Measurements from ENCODE around the gene TMEM182. TPM values are rescaled to one million over a fixed set of nuclear protein-coding genes. Genes with fewer than 3 reads are reported as not detected.
A peak's percentile ranks its signal among the peaks of the same experiment; 100 is the strongest.

Gene TMEM182
- total RNA-seq, 2 experiments from 2014 or later = 3.1 to 4.4 TPM

DNA sequence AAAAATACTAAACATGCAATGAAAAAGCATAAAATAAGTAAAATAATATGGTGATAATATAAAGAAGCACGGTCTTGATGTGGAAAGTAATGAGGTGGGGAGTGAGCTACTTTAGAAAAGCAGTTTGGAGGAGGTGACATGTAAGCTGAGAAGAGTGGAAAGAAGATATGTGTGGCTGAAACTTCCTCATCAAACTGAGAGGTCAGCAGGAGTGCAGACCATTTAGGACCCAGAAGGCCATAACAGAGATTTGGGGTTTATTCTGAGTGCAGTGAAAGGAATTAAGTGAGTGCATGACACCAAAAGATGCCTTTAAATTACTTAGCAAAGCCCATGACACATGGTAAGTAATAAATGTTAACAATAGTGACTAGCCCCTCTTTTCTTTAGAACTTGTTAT lies 24.4 kb upstream of the TMEM182 start:
- no peaks in the 10 kb centered on the region for H3K9me3 Mint-ChIP-seq (ENCODE audit: insufficient read depth)
- peak overlapping the region; percentile 66 for H3K27ac Mint-ChIP-seq
- DNase-seq (no peak), ATAC-seq (no peak)
- CTCF ChIA-PET = interaction anchor here (1.6 to 5.7 kb wide), 3 partner anchors 15 to 265 kb away, joined by 3 to 56 read pairs (median 9); no protein-coding TSS in a partner anchor
- H3K36me3 Mint-ChIP-seq (ENCODE audit: low read depth) = no peaks in the 10 kb centered on the region
- H3K27me3 Mint-ChIP-seq (ENCODE audit: low read depth) = no peaks in the 10 kb centered on the region
- peaks cover 30% of the 10 kb centered on the region for H3K4me1 Mint-ChIP-seq (ENCODE audit: low read depth)
- POLR2A ChIA-PET = interaction anchor here (0.6 to 1.6 kb wide), 3 partner anchors 9 to 592 kb away, joined by 3 to 5 read pairs (median 3); no protein-coding TSS in a partner anchor
- peak overlapping the region; percentile 92 for H3K4me3 Mint-ChIP-seq

DNA sequence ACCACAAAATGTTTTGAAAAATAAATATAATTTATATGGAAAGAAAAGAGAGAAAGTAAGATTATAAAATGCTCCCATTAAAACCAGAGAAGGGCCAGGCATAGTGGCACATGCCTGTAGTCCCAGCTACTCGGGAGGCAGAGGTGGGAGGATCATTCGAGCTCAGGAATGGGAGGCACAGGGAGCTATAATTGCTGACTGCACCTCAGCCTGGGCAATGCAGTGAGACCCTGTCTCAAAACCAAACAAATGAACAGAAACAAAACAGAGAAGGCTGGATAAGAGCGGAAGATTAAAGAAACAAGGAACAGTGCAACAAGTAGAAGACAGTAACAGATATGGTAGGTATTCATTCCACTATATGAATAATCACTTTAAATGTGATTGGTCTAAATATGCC lies 18.6 kb upstream of the TMEM182 start:
- DNase-seq = no peak
- ChIA-PET CTCF (interaction anchor here (4.6 kb wide), 1 partner anchor 10 kb away, joined by 28 read pairs; no protein-coding TSS in a partner anchor), POLR2A (no interaction called here)
- no peak overlapping the region for H3K27ac Mint-ChIP-seq
- no peaks in the 10 kb centered on the region for H3K4me1 Mint-ChIP-seq (ENCODE audit: low read depth)
- H3K9me3 Mint-ChIP-seq (ENCODE audit: insufficient read depth) = no peaks in the 10 kb centered on the region
- H3K4me3 Mint-ChIP-seq = no peak overlapping the region
- H3K27me3 Mint-ChIP-seq (ENCODE audit: low read depth) = no peaks in the 10 kb centered on the region
- no peaks in the 10 kb centered on the region for H3K36me3 Mint-ChIP-seq (ENCODE audit: low read depth)
- no peak for ATAC-seq

DNA sequence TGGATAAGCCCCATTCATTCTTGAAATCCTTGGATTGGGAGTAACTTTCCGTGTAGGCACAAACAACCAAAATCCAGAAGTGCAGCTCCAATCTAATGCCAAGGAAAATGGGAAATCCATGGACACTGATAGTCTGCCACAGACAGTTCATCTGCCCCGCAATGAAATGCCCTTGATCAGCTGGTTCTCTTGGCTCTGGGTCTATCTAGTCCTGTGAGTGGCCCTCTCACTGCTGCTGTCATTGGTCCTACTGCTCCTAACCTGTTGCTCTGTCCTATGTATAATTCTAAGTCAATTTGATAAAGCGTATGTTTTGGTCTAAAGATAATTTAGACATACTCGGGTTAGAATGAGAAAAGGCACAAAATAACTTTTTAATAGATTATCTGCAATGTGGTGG lies 13.7 kb upstream of the TMEM182 start:
- ATAC-seq (no peak), DNase-seq (no peak)
- Mint-ChIP-seq H3K36me3 (ENCODE audit: low read depth) (no peaks in the 10 kb centered on the region), H3K9me3 (ENCODE audit: insufficient read depth) (no peaks in the 10 kb centered on the region), H3K27me3 (ENCODE audit: low read depth) (no peaks in the 10 kb centered on the region), H3K4me1 (ENCODE audit: low read depth) (no peaks in the 10 kb centered on the region), H3K4me3 (no peak overlapping the region), H3K27ac (no peak overlapping the region)
- POLR2A ChIA-PET = no interaction called here
- CTCF ChIA-PET = interaction anchor here (1.5 kb wide), 1 partner anchor 58 kb away, joined by 4 read pairs; no protein-coding TSS in a partner anchor

DNA sequence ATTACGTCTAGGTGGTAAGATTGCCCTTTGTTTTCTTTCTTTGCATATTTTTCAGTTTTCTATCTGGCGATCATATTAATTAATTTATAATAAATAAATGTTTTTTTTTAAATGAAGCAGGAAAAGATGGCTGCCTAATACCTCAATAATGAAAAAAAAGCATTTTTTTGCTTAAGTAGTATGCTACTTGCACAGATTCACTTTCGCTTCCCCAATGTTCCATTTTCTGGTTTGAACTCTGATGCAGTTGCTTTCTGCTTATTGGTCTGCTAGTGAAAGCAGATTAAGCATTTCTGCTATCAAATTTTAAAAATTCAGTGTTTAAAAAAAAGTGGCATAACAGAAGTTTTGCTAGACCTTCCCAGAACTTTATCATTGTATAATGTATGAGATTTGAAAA lies 11.9 kb upstream of the TMEM182 start:
- POLR2A ChIA-PET = no interaction called here
- no peak for DNase-seq
- no peak for ATAC-seq
- Mint-ChIP-seq H3K4me1 (ENCODE audit: low read depth) (no peaks in the 10 kb centered on the region), H3K4me3 (no peak overlapping the region), H3K36me3 (ENCODE audit: low read depth) (no peaks in the 10 kb centered on the region), H3K9me3 (ENCODE audit: insufficient read depth) (no peaks in the 10 kb centered on the region), H3K27me3 (ENCODE audit: low read depth) (no peaks in the 10 kb centered on the region), H3K27ac (no peak overlapping the region)
- CTCF ChIA-PET = interaction anchor here (1.8 kb wide), 1 partner anchor 10 kb away, joined by 5 read pairs; no protein-coding TSS in a partner anchor

DNA sequence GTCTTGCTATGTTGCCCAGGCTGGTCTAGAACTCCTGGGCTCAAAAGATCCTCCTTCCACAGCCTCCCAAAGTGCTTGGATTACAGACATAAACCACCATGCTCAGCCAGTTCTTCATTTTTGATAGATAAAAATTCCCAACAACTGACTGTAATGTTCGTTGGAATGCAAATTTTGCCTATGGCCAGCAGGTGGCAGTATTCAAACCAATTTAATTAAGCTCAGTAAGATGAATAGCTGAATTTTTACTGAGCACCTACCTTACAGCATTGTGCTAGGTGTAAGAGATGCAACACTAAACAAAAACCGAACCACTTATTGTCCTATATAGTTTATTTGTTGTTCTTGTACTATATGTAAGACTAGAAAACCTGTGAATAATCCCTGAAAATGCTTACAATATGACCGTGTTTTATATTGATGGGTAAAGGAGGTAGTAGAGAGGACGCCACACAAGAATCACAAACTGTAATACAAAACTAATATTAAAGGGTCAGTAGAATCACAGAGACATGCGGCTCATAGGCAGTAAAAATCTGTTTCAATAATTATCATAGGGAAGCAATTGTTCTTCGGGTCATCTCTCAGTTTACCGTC lies 8.2 kb upstream of the TMEM182 start:
- no peaks in the 10 kb centered on the region for H3K36me3 Mint-ChIP-seq (ENCODE audit: low read depth)
- no peaks in the 10 kb centered on the region for H3K9me3 Mint-ChIP-seq (ENCODE audit: insufficient read depth)
- ATAC-seq (peak; percentile 63), DNase-seq (peak; percentile 51)
- no peaks in the 10 kb centered on the region for H3K4me1 Mint-ChIP-seq (ENCODE audit: low read depth)
- H3K4me3 Mint-ChIP-seq = no peak overlapping the region
- no peak overlapping the region for H3K27ac Mint-ChIP-seq
- POLR2A ChIA-PET = interaction anchor here (0.7 kb wide), 1 partner anchor 33 kb away, joined by 3 read pairs; no protein-coding TSS in a partner anchor
- CTCF ChIA-PET = interaction anchor here (0.7 to 5.9 kb wide), 28 partner anchors 10 to 236 kb away, joined by 3 to 136 read pairs (median 6); partner anchors contain the start of gene TMEM182
- no peaks in the 10 kb centered on the region for H3K27me3 Mint-ChIP-seq (ENCODE audit: low read depth)

DNA sequence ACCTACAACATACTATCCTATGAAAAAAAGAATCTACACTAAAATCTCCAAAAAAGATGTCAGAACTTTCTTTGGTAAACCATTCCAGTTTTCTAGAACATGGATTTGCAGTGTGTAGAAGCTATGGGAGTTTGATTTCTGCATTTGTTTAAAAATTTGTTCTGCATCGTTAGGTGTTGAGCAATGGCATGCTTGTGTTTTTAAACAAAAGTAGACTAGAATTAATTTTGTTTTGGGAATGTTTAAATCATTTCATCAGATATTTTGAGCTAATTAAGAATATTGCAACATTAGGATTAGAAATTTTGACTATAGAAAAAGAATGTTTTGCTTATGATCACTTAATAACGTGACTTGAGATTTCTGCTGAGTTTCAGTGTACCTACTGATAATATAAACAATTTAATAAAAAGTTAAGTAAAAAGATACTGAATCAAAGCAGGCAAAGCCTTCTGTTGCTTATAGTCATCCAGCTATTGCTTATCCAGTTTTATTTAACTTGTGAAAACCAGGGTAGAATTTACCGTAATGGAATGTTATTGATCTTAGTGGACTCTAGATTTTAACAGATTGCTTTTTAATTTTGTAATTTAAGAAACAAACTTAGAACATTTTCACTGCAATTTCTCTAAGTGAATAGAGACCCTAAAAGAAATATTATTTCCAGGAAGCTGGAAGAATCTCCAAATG lies 7.2 kb upstream of the TMEM182 start:
- ATAC-seq (no peak), DNase-seq (no peak)
- peaks cover 3% of the 10 kb centered on the region for H3K4me1 Mint-ChIP-seq (ENCODE audit: low read depth)
- H3K4me3 Mint-ChIP-seq = no peak overlapping the region
- no peaks in the 10 kb centered on the region for H3K36me3 Mint-ChIP-seq (ENCODE audit: low read depth)
- CTCF ChIA-PET = interaction anchor here (1.3 to 5.9 kb wide), 7 partner anchors 9 to 85 kb away, joined by 3 to 136 read pairs (median 8); partner anchors contain the start of gene TMEM182
- no peaks in the 10 kb centered on the region for H3K9me3 Mint-ChIP-seq (ENCODE audit: insufficient read depth)
- H3K27me3 Mint-ChIP-seq (ENCODE audit: low read depth) = no peaks in the 10 kb centered on the region
- POLR2A ChIA-PET = no interaction called here
- no peak overlapping the region for H3K27ac Mint-ChIP-seq

DNA sequence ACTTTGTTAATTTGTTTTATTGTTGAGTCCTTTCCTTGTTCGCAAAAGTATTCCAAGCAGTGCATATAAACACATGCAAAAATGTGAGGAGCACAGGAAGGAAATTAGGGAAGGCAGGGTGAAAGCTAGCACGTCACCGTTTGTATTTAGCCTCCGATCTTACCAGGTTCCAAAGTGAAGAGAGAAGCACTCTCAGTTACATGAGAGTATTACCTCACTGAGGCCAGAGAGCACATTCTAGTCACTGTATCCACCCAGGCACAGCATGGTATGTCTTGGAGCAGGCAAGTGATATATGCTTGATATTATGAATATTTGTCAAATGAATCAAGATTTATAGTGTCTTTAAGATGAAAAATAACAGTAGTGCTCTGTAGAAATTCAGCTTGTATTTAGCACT lies 6.5 kb upstream of the TMEM182 start:
- ChIA-PET CTCF (interaction anchor here (1.1 to 5.9 kb wide), 5 partner anchors 8 to 49 kb away, joined by 4 to 136 read pairs (median 9); partner anchors contain the start of gene TMEM182), POLR2A (no interaction called here)
- Mint-ChIP-seq H3K4me1 (ENCODE audit: low read depth) (peaks cover 3% of the 10 kb centered on the region), H3K9me3 (ENCODE audit: insufficient read depth) (no peaks in the 10 kb centered on the region), H3K36me3 (ENCODE audit: low read depth) (no peaks in the 10 kb centered on the region), H3K27ac (no peak overlapping the region), H3K4me3 (no peak overlapping the region), H3K27me3 (ENCODE audit: low read depth) (no peaks in the 10 kb centered on the region)
- no peak for ATAC-seq
- DNase-seq = no peak

DNA sequence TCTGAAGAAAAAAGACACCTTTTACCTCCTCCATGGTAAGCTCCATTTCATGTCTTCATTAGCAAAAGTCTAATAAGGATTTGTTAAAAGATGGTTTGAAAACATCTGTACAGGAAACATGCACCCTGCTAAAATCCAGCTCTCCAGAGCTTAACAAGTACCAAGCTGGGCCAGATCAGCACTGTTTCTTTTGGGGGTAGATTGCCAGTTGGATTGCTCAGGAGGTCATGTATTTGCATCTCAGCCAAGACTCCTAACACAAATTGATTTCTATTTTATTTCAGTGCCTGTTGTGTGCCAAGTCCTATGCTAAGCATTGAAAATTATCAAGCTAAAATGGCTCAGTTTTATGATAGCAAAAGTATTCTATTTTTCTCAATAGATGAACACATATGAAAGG lies 3.4 kb upstream of the TMEM182 start:
- no peaks in the 10 kb centered on the region for H3K36me3 Mint-ChIP-seq (ENCODE audit: low read depth)
- CTCF ChIA-PET = interaction anchor here (1.0 to 1.1 kb wide), 2 partner anchors 47 to 81 kb away, joined by 3 read pairs; no protein-coding TSS in a partner anchor
- no peaks in the 10 kb centered on the region for H3K27me3 Mint-ChIP-seq (ENCODE audit: low read depth)
- ATAC-seq = no peak
- no peak for DNase-seq
- H3K4me3 Mint-ChIP-seq = no peak overlapping the region
- POLR2A ChIA-PET = no interaction called here
- no peaks in the 10 kb centered on the region for H3K9me3 Mint-ChIP-seq (ENCODE audit: insufficient read depth)
- no peak overlapping the region for H3K27ac Mint-ChIP-seq
- peaks cover 3% of the 10 kb centered on the region for H3K4me1 Mint-ChIP-seq (ENCODE audit: low read depth)

DNA sequence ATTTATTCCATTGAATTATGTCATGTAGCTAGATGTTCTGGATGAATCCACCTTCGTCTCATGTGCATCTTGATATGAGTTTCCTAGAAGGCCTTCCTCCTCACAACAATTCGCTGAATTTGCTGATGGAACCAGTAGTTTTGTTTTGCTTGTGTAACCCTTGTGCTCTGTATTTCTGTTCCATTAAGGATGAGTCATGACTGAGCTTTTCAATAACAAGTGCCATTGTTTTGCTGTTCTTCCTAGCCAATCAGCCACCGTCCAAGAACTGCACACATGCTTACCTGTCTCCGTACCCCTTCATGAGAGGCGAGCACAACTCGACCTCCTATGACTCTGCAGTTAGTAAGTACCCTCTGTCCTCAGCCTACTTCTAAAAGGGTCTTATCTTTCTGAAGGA lies 2.3 kb downstream of the TMEM182 start:
- Mint-ChIP-seq H3K36me3 (ENCODE audit: low read depth) (no peaks in the 10 kb centered on the region), H3K4me1 (ENCODE audit: low read depth) (peaks cover 2% of the 10 kb centered on the region), H3K27ac (no peak overlapping the region), H3K4me3 (no peak overlapping the region), H3K27me3 (ENCODE audit: low read depth) (no peaks in the 10 kb centered on the region), H3K9me3 (ENCODE audit: insufficient read depth) (no peaks in the 10 kb centered on the region)
- no peak for ATAC-seq
- ChIA-PET CTCF (interaction anchor here (5.4 kb wide), 1 partner anchor 10 kb away, joined by 50 read pairs; no protein-coding TSS in a partner anchor), POLR2A (no interaction called here)
- DNase-seq = no peak

DNA sequence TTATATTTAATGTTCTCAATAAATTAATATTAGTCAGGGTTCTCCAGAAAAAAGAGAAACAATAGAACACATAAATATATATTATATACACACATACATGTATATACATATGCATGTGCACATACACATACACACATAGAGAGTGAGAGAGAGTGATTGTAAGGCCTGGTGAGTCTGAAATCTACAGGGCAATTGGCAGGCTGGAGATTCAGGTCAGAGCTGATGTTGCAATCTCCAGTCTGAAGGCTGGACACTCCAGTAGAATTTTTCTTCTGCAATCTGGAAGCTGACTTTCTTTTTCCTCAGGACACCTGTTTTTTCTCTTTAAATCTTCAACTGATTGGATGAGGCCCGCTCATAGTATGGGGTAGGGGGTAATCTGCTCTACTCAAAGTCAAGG lies 3.2 kb downstream of the TMEM182 start:
- ChIA-PET CTCF (interaction anchor here (1.9 to 5.4 kb wide), 2 partner anchors 11 to 23 kb away, joined by 4 to 50 read pairs; no protein-coding TSS in a partner anchor), POLR2A (no interaction called here)
- H3K27me3 Mint-ChIP-seq (ENCODE audit: low read depth) = no peaks in the 10 kb centered on the region
- DNase-seq = no peak
- H3K4me1 Mint-ChIP-seq (ENCODE audit: low read depth) = no peaks in the 10 kb centered on the region
- H3K27ac Mint-ChIP-seq = no peak overlapping the region
- no peak overlapping the region for H3K4me3 Mint-ChIP-seq
- no peaks in the 10 kb centered on the region for H3K9me3 Mint-ChIP-seq (ENCODE audit: insufficient read depth)
- ATAC-seq = no peak
- no peaks in the 10 kb centered on the region for H3K36me3 Mint-ChIP-seq (ENCODE audit: low read depth)

DNA sequence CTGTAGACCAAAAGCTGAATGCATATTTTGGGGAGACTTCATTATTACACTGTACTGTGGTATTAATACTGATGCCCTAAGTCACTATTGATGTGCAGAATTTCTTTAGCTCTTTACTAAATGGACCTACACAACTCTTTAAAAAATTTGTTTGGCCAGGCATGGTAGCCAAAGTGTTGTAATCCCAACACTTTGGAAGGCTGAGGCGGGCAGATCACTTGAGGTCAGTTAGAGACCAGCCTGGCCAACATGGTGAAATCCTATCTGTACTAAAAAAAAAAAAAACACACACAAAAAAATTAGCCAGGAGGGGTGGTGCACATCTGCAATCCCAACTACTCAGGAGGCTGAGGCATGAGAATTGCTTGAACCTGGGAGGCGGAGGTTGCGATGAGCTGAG lies 6.4 kb downstream of the TMEM182 start:
- Mint-ChIP-seq H3K9me3 (ENCODE audit: insufficient read depth) (no peaks in the 10 kb centered on the region), H3K27ac (no peak overlapping the region), H3K4me1 (ENCODE audit: low read depth) (no peaks in the 10 kb centered on the region), H3K36me3 (ENCODE audit: low read depth) (no peaks in the 10 kb centered on the region), H3K4me3 (no peak overlapping the region), H3K27me3 (ENCODE audit: low read depth) (no peaks in the 10 kb centered on the region)
- ChIA-PET POLR2A (no interaction called here), CTCF (interaction anchor here (1.7 kb wide), 1 partner anchor 14 kb away, joined by 8 read pairs; no protein-coding TSS in a partner anchor)
- ATAC-seq (no peak), DNase-seq (no peak)

DNA sequence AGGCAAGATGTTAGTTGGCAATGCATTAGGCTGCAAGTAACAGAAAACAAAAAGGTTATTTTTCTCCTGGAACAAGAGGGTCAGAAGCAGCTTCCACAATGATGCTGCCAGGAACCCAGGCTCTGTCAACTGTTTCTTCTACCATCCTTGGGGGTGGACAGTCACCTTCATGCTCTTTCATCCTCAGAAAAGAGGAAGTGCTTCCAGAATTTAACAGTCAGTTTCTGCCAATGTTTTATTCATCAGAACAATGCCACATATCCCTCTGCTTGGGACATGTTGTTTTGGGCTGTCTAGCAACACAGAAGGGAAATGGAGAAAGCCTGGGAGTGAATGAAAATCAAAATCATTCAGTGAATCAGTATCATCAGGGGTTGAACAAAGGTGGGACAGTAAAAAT lies 7.1 kb downstream of the TMEM182 start:
- POLR2A ChIA-PET = no interaction called here

More for the DNA sequence above, 7.1 kb downstream of the TMEM182 start:
- ATAC-seq = no peak
- H3K27me3 Mint-ChIP-seq (ENCODE audit: low read depth) = no peaks in the 10 kb centered on the region
- DNase-seq = no peak
- no peak overlapping the region for H3K27ac Mint-ChIP-seq
- H3K4me1 Mint-ChIP-seq (ENCODE audit: low read depth) = no peaks in the 10 kb centered on the region
- no peaks in the 10 kb centered on the region for H3K36me3 Mint-ChIP-seq (ENCODE audit: low read depth)
- no peaks in the 10 kb centered on the region for H3K9me3 Mint-ChIP-seq (ENCODE audit: insufficient read depth)
- no peak overlapping the region for H3K4me3 Mint-ChIP-seq
- CTCF ChIA-PET = interaction anchor here (0.7 to 1.7 kb wide), 2 partner anchors 14 to 37 kb away, joined by 3 to 8 read pairs; no protein-coding TSS in a partner anchor

All from activated CD8-positive, alpha-beta T cell treated with anti-CD3 and anti-CD28 coated beads, Interleukin-2, amount 10 ng/mL, durations not matched to agents 7 days and 5 days (primary cell).